Left hindlimb (tissue), 1 donor: Measurements from ENCODE around the gene LFNG.
A peak's percentile ranks its signal among the peaks of the same experiment; 100 is the strongest.

Experiments
- DNase-seq: peaks from one replicate; pipeline ENCODE4 v3.0.0-alpha.2; 2018

The LFNG gene

GRCh38 chr7:2575733-2576340 lies 56.3 kb downstream of the LFNG start:
- DNase-seq = peak; percentile 57

DNA sequence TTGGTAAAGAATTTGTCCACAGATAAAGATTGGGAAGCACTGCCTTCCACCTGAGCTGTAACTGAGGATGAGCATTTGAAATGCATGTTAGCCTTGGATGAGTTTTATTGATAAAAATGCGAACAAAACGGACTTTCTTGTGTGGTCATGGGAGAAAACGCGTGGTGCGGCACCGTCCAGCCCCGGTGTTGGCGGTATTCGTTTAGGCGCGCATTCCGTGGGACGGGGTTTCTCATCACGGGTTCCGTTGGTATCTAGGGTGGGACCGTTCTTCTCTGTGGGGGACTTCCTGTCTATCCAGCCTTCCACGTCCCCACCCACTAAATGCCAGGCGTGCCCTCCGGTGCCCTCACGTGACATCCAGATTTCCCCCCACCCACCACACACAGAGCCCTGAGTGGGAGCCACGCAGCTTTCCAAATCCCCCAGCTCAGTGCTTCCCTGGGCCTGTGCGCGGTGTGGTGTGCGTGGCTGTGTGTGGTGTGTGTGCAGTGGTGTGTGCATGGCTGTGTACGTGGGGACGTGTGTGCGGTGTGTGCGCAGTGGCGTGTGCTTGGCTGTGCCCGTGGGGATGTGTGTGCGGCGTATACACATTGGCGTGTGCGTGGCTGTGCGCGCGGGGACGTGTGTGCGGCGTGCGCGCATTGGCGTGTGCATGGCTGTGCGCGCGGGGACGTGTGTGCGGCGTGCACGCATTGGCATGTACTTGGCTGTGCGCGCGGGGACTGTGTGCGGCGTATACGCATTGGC lies 57.3 kb downstream of the LFNG start:
- DNase-seq = peak; percentile 28
